NAMALWA (cell line): ENCODE results near the gene RHBDD2.
"Not testable (repeated sequence)": the region's sequence is repeated elsewhere in the genome, so short reads cannot be mapped to it uniquely, and the experiment has no call there.

Experiments used
- DNase-seq: peaks from one replicate; pipeline ENCODE4 v3.0.0-alpha.2; 2015; ENCODE audit warnings: low spot score

The RHBDD2 gene

GRCh38 chr7:75878769-75879611 is at the start of gene RHBDD2:
Gene RHBDD2, plus strand, starts transcription at chr7:75879034. Its CDS starts 49 bp downstream, at chr7:75879083.
- DNase-seq = peak; percentile 97

- DNase-seq = not testable (repeated sequence)
These were observed 49.2 kb upstream of the RHBDD2 start for GRCh38 chr7:75829656-75830055.

GRCh38 chr7:75830978-75831377 is 47.9 kb upstream of the RHBDD2 start:
- no peak for DNase-seq

GRCh38 chr7:75833662-75834061 is 45.2 kb upstream of the RHBDD2 start:
- DNase-seq = not testable (repeated sequence)

GRCh38 chr7:75835688-75836285 is 43.0 kb upstream of the RHBDD2 start:
- DNase-seq = no peak

DNA sequence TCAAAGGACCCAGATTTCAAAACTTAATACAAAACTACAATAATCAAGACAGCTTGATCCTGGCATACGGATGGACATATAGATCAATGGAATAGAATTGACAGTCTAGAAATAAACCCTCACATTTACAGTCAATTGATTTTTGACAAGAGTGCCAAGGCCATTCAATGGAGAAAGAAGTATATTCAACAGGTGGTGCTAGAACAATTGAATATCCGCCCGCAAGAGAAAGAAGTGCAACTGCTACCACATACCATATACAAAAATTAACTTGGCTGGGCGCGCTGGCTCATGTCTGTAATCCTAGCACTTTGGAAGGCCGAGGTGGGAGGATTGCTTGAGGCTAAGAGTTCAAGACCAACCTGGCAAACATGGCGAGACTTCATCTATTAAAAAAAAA is 42.0 kb upstream of the RHBDD2 start:
- no peak for DNase-seq

GRCh38 chr7:75838281-75838930 is 40.4 kb upstream of the RHBDD2 start:
- DNase-seq = not testable (repeated sequence)

DNA sequence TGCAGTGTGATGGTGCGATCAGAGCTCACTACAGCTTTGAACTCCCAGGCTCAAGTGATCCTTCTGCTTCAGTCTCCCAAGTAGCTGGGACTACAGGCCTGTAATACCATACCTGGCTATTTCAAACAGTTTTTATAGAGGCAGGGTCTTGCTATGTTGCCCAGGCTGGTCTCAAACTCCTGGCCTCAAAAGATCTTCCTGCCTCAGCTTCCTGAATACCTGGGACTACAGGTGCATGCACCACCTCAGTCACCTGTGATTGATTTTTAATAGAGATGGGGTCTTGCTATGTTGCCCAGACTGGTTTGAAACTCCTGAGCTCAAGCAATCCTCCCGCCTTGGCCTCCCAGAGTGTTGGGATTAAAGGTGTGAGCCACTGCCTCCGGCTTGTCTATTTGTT is 38.8 kb upstream of the RHBDD2 start:
- DNase-seq = no peak

DNA sequence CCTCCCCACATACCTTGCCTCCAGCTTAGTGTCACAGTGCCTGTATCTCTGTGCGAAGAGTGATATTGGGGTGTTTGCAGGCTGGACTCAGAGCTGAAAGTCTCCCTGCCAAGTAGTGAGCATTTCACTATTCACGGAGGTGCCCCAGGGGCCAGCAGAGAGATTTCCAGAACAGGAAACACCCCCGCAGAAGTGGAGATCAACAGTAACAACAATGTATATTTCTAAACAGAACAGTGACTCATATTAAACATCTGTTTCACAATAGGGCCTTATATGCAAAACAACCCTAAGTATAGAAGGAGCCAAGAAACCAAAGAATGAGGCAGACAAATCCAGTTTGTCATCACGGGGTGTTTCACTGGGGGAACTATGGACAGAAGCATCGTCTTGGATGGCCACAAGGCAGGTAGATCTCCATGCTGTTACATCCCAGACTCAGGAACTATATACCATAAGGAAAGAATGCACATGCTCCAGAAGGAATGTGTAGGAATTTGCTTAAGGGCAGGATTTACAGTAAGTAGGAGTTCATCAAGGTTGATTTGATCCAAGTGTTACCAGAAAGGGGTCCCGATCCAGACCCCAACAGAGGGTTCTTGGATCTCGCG is 35.9 kb upstream of the RHBDD2 start:
- peak; percentile 28 for DNase-seq

GRCh38 chr7:75843613-75844116 is 35.2 kb upstream of the RHBDD2 start:
- DNase-seq = no peak

GRCh38 chr7:75844158-75844557 is 34.7 kb upstream of the RHBDD2 start:
- no peak for DNase-seq

GRCh38 chr7:75845132-75845531 is 33.7 kb upstream of the RHBDD2 start:
- DNase-seq = not testable (repeated sequence)

DNA sequence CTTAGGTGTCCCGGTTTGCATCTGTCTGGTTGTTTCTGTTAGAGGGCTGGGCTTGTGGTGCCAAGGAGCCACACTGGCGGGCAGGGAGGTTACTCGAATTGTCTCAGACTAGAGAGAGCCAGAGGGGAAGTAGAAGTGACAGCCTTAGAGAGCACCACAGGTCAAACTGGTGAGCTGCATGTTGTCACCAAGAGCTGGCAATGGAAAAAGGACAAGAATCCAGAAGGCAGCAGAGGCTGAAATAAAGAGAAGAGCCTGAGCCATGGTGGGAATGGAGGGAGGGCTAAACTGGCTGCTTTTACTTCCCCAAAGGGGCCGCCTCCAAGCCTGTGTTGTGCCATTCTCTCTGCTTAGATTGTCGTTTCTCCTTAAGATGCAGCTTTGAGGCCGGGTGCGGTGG is 31.1 kb upstream of the RHBDD2 start:
- no peak for DNase-seq

DNA sequence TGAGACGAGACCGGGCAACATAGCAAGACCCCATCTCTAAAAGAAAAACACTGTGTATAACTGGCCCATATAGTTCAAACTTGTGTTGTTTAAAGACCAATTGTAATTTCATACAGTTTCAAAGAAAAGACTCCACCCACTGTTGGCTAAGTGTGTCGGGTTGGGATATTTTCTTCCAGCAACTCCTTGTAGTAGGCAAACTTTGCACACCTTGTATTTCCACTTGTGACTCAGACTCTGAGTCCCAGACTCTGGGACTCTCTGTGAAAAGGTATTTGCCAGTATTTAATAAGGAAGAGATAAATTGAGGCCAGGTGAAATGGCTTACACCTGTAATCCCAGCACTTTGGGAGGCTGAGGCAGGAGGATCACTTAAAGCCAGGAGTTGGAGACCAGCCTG is 29.3 kb upstream of the RHBDD2 start:
- DNase-seq = no peak

- DNase-seq = no peak
These were observed 28.6 kb upstream of the RHBDD2 start for GRCh38 chr7:75850235-75850634.

DNA sequence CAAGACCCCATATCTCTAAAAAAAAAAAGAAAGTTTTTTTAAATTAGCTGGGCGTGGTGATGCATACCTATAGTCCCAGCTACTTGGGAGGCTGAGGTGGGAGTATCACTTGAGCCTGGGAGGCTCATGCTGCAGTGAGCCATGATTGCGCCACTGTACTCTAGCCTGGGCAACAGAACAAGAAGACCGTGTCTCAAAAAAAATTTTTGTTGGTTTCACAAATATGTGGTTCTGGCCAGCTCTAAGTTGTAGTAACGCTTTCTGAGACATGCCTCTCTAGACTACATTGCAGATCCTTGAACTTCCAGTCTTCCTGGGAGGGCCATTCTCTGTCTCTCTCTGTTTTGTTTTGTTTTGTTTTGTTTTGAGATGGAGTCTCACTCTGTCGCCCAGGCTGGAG is 24.6 kb upstream of the RHBDD2 start:
- DNase-seq = no peak

- not testable (repeated sequence) for DNase-seq
These were observed 24.0 kb upstream of the RHBDD2 start for GRCh38 chr7:75854813-75855345.

GRCh38 chr7:75856536-75856935 is 22.3 kb upstream of the RHBDD2 start:
- DNase-seq = no peak

- no peak for DNase-seq
These were observed 20.4 kb upstream of the RHBDD2 start for GRCh38 chr7:75858410-75858809.

- DNase-seq = no peak
These were observed 17.2 kb upstream of the RHBDD2 start for GRCh38 chr7:75861636-75862035.

GRCh38 chr7:75864251-75864650 is 14.6 kb upstream of the RHBDD2 start:
- DNase-seq = not testable (repeated sequence)

GRCh38 chr7:75866114-75866488 is 12.7 kb upstream of the RHBDD2 start:
- DNase-seq = no peak
